ENCODE measurements around the gene SKIC8.

- TF ChIP-seq, protein P1, sequence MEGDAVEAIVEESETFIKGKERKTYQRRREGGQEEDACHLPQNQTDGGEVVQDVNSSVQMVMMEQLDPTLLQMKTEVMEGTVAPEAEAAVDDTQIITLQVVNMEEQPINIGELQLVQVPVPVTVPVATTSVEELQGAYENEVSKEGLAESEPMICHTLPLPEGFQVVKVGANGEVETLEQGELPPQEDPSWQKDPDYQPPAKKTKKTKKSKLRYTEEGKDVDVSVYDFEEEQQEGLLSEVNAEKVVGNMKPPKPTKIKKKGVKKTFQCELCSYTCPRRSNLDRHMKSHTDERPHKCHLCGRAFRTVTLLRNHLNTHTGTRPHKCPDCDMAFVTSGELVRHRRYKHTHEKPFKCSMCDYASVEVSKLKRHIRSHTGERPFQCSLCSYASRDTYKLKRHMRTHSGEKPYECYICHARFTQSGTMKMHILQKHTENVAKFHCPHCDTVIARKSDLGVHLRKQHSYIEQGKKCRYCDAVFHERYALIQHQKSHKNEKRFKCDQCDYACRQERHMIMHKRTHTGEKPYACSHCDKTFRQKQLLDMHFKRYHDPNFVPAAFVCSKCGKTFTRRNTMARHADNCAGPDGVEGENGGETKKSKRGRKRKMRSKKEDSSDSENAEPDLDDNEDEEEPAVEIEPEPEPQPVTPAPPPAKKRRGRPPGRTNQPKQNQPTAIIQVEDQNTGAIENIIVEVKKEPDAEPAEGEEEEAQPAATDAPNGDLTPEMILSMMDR (conservative IDR thresholded peaks at IDR 0.05), result no peak
- TF ChIP-seq ZFX (IDR thresholded peaks at IDR 0.05), result no peak
Observed at GRCh38 chr15:78307976-78308375, 8.6 kb upstream of the SKIC8 start.
